Measurements from ENCODE around the gene AQR.
"Not testable (repeated sequence)": the region's sequence is repeated elsewhere in the genome, so short reads cannot be mapped to it uniquely, and the experiment has no call there.

Gene AQR

DNA sequence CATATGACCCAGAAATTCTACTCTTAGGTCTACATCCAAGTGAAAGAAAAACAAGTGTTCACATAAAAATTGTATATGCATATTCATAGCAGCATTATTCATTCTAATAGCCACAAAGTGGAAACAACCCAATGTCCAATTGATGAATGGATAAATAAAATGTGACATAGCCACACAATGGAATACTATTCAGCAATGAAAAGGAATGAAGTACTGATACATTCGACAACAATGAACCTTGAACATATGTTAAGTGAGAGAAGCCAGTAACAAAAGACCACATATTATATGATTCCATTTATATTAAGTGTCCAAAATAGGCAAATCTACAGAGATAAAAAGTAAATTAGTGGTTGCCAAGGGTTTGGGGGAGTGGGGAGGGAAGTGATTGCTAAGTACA is 104.0 kb downstream of the AQR start:
- no peak for DNase-seq

DNA sequence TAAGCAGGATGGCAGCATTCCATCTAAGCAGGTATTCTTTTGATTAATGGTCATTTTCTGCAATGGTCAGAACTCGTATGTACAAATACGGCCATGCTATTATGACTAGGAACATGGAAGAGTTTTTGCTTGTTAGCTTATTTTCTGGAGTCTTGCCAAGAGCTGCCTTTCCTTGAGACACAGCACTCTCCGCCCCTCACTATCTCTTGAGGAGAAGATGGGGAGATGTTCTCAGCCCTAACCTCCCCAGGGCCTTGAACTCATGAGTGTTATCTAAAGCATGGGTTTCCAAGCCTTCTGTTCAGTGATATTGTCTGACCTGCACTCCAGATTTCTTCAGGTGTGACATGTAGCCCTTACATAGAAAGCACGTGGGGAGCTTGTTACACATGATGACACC is 108.3 kb downstream of the AQR start:
- DNase-seq = no peak

DNA sequence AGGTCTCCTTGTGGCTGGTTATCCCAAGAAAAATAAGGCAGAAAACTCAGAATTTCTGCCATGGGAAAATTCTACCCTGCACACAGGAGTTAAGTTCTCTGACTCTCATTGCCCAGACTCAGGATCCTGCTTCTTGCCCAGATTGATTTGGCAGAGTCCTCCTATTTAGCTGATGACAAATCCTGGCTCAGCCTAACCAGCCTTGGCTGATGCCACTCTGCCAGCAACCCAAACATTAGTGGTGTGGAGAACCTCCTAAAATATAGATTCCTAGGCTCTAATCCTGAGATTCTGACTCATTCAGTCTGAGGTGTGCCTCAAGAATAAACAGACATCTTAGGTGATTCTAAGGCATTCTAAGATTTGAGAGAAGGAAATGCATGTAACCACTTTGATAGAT is 113.6 kb downstream of the AQR start:
- no peak for DNase-seq

DNA sequence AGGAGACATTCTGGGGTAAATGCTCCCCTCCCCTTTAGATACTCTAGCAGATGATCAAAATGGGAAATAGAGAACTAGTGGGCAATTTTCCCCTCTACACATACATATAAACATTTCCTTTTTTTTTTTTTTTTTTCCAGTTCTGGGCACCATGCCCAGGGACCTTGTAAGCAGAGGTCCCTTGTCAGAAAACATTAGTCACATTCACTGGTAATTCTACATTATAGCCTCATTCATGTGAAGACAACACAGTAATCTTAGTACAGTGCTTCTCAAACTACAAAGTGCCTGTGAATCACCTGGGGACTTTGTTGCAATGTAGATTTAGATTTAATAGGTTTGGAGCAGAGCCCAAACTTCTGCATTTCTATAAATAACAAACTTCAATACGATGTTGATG is 114.1 kb downstream of the AQR start:
- DNase-seq = no peak

DNA sequence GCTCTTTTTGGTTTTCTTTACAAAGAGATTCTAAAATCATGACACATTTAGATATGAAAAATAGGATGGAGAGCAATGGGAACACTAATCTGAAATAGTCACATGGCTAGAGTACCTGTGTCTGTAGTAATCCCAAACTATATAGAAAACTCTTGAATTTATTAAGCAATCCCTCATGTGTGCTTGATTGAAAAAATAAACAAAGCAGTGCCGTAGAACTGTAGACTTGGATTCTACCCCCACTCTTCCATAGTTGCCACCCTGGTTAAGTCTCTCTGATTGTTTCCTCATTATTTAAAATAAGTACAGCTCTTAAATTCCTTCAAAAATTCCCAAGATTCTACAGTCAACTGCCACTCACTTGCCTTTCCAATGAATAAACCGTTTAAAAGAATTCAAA is 115.3 kb downstream of the AQR start:
- no peak for DNase-seq

DNA sequence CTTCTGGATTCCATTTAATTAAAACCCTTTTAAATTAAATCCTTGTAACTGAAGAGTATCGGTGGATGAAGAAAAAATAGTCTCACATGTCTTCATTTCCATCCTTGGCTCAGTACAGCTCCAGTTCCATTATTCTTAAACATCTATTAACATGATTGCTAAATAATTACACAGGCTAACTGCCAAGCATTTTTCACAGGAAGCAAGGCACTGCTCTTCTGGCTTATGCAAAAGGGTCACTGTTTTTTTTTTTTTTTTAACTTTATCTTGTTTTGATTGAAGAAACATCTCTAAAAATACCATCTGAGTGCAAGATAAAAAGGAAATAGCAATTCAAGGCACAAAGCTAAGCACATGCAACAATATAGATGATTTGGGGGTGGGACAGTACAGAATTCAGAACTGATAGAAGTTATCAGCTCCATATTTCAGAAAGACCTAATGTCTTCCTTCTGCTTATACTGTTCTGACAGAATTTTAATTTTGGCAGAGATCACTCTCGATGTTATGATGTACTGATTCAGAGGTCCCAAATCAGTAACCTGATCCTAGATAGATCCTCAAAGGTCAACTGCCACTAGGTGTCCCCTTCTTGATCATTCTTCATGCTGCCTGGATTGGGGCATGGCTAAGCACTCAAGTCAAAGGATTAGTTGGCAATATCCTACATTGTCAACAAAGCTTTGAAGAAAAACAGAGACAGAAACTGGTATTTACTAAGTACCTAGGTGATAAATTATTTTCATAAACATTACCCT is 116.4 kb downstream of the AQR start:
- no peak for DNase-seq

DNA sequence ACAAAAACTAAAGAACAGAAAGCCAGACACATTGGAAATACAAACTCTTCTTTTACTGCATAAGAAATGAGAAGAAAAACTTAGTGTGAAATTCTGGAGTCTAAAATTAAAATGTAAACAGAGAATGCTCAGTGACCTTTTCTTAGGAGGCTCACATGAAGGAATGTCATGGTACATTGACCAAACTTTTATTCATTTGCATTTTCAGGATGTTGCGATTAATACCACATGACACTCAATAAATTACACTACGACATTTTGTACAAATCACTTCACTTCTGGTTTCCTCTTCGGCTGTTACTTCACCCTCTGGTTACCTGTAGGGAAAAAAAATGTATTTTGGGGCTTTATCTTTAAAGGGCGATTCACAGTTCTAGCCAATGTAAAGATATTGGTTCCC is 117.8 kb downstream of the AQR start:
- no peak for DNase-seq

DNA sequence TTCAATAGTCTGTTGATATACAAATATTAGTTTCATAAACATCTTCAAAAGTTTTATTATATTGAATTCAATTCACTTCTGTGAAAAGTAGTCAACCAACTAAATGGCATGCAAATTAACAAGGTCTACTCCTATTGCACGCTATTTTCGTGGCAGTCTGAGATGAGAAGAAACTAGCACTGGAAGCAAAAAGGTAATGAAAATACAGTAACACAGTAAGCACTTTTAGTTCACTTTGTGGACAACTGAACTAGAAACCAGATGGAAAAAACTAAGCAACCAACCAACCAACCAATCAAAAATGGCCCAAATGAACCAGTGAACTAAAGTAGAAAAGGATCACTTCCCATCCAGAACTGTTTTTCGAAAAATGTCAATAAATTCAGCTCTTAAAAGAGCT is 118.5 kb downstream of the AQR start:
- no peak for DNase-seq

DNA sequence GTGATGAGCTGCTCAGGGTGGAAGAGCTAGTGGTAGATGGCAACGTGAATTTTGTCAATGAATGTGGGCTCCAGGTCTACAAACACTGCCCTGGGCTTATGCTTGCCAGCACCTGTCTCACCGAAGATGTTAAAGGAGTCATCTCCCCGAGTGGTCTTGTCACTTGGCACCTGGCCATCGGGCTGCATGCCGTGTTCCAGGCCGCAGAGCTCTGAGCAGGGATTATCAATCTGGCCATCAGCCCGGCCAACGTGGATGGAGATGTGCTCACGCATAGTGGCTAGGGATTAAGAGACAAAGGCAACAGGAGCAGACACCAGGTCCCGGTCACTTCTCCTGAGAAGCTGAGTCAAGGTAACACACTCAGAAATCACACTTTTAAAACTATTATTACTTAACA is 119.4 kb downstream of the AQR start:
- no peak for DNase-seq

DNA sequence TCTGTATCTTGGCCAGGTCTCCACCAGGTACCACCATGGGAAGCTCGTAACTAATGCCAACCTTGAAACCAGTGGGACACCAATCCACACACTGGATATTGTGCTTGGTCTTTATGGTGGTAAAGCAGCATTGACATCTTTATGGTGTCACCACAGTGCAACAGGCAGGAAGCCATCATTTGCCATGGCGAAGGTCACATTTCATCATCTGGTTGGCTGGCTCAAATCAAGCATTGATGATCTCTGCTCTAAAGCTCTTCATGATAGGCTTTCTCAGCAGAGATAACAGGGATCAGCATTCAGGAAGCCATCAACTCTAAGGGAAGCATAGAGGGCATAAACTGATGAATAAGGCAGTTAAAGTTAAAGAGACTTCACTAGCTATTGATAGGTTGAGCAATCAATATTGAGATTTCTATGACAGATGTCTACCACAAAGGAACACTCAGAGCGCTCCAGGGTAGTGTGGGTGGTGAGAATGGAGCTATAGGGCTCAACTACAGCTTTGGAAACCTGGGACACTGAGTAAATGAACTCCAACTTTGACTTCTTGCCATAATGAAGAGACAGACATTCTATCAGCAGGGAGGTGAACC is 120.1 kb downstream of the AQR start:
- DNase-seq = no peak

DNA sequence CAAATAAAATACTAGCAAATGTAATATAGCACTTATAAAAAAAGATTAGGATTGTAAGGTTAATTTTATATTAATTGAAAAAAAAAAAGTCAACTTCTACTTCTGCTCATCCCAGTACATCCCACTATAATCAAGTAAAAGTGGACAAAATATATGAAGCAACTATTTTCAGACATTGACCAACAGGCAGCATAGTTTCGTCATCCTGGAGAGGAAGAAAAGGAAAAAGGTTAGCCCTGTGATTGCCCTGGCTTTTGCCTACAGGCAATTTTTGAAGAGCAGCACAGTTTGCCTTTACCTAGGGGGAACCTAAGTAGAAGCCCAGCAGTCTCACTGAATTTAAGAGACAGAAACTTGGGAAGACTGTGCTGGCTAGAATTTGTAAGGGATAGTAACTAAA is 121.9 kb downstream of the AQR start:
- no peak for DNase-seq

DNA sequence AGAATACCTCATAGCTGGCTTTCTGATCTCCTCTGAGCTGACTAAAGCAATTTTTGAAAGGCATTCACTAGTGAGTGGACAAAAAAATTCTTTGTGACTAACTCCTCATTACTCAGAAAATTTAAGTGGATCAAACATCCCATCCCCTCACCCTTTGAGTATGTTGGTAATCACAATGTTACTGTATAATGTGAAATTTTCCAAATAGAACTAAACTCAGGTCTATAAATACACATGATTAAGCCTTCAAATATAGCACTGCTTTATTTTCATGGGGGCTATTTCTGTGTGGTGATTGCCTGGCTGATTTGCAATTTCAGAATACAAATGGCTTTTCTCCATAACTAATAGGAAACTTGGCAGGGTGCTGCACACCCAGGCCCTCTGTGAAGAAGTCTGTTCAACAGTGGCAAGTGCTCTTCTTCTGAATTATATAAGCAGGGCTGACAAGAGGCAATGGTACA is 128.2 kb downstream of the AQR start:
- no peak for DNase-seq

DNA sequence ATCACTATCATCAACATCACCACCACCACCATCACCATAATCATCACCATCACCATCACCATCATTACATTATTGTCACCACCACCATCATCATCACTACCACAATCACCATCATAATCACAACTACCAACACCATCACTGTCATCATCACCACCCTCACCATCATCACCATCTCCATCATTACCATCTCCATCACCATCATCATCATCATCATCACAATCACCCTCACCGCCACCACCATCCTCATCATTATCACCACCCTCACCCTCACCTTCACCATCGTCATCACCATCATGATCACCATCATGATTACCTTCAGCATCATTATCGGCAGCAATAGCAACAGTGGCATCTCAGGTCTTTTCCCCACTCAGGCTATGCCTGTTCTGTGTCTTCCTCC is 131.3 kb downstream of the AQR start:
- no peak for DNase-seq

DNA sequence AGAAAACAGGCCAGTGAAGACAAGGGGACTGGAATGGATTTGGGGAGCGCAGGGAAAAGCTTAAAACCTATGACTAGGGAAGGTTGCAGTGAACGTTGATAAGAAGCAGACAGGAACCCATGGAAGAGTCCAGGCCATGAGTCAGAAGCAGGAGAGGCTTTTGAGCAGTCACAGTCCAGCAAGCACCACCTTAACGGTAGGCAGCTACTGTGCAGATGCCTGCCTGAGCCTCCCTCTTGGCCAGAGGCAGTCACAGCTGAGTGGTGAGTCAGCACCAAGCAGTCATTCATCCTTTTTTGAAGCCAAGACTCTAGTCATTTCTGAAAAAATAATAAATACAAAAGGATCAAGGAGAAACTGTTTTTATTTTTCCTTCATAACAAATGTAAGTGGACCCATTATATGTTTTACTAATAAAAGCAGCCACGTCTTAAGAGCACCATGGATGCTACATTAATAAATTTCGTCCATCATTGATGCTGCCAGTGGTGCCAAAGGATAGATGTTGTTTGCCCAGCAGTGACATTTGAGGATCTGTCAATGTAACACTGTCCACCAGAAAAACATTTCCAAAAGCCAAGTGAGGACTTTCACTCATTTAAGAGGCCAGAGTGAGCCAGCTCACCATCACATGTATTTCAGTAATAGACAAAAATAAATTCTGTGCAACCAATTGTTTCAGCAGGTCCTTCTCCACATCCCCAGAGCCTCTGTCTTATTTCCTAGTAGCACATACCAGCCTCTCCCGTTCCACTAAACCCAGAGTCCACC is 132.1 kb downstream of the AQR start:
- no peak for DNase-seq

DNA sequence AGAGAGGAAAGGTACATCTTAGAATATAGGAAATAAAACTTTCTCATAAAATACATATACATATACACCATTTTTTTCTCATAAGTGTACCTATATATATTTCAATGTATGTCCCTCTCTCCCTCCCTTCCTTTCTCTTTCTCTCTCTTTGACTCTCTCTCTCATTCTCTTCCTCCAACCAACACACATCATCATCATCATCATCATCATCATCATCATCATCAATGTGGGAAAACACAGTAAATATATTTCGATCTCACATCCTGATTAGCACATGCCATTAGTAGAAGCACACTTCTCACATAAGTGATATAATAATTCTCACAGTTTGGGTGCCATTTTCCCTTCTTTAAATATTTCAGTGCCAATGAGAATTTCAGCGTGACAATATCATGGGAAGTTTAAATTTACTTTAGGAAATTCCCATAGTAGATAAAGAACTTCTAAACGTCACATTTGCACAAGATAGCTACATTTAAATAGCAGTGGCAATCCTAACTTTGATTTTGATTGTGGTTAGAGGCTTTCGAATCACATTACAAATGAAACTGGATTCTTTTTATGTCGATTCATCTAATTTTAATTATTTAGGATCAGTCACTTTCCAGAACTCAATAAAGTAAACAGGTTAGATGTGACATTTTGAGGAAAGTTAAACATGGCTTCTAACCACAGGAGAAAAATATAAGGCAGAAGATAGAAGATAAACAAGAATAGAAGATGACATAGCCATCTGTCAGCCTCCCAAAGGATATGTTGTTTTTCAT is 141.2 kb downstream of the AQR start:
- DNase-seq = no peak

DNA sequence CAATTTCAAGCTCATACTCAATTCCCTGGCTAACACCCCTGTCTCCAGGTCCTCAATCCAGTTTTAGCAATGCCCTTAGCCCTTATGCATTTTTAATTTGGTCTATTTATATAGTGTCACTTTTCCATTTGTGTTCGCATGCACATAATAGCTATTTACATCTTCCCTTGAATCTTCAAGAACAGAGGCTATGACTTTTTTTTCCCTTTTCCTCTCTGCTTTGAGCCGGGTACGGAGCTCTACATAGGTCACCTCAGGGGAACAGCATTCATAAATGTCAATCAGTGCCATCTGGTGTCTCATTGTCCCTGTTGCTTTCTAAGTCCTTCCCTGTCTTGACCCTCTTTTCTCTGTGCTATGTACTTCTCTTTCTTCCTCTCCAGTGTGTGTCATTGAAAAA is 147.7 kb downstream of the AQR start:
- DNase-seq = no peak

DNA sequence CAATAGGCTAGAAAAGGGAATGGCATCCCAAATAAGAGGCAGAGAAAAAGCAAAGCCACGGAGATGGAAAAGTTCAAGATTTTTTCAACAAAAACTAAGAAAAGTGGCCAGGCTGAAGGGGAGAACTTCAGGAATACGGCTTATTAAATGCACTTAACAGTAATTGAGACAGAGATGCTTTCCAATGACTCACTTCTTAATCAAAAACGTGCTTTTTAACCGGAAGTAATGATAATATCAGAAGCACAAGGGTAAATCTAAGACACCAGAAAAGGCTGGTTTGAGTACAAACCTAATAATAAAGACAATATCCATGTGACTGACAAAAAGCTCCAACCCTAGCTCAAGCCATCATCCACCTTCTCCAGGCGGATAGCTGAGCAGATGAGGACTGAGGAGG is 149.4 kb downstream of the AQR start:
- no peak for DNase-seq

DNA sequence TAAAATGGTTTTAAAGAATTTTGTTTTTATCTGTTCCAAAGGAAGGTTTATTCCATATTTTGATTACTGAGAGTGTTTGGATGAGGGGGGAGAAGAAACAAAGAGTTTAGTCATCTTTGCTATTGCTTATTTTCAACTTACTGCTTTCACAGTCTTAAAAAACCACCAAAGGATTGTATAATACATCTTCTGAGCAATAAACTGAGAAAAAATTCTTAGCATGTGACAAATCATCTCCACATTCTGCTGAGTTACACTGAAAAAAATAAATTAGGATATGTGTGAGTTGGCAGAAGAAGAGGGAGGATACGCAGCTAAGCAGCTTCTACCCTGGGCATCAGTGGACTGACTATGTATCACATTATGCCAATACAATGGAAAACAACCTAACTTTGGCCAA is 151.0 kb downstream of the AQR start:
- no peak for DNase-seq

DNA sequence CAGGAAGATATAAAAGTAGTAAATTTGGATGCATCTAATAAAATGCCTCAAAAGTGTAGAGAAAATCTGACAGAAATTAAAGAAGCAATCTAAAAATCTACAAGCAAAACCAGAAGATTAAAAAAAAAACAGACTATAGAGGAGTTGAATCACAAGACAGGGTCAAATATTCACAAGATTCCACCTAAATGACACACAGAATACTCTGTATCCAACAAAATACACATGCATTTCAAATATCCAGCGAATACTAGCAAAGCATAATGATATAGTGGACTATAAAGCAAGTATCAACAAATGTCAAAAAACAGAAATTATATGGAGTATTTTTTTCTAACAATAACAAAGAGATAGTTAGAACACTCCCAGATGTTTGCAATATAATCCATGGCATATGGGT is 153.7 kb downstream of the AQR start:
- DNase-seq = no peak

DNA sequence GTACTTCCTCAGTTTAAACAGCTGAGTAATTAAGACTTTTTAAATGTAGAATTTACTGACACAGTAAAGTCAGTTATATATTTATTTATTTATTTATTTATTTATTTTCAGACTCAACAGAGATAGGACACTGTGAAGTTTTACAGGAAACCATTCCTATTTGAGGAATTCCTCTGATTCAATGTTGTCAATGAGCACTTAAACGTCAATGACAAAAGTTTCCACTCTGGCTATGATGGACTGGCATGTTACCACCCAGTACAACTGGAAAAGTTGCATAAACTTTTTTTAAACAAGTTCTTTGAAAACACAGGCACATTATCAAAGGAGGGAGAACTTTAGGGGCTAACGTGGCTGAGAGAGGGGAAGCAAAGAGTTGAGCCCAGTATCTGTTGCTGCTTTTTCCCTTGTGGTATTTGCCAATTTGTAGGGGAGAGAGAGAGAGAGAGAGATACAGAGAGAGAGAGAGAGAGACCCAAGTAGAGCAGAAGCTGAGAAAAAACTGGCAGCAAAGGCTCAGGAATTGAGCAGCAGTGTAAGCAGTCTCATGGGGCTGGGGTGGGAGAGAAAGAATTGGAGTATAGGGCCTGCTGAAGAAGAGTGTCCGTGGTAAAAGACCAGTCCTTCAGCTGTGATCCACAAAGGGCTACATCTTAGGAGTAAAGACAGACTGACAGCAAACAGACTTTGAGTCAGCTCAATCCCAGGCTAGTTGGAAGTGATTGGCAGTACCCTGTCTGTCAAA is 155.9 kb downstream of the AQR start:
- no peak for DNase-seq

DNA sequence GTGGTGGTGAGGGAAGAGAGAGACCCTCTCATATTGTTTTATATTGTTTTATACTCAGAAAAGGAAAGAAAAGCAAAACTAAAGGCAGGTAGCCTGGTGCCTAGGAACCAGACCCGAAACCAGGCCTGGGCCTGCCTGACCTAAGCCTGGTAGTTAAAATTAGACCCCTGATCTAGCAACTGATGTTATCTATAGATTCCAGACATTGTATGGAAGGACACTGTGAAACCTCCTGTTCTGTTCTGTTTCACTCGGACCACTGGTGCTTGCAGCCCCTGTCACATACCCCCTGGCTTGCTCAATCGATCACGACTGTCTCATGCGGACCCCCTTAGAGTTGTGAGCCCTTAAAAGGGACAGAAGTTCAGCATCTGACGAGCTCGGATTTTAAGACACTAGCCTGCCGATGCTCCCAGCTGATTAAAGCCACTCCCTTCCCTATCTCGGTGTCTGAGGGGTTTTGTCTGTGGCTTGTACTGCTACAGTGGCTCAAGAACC is 156.6 kb downstream of the AQR start:
- DNase-seq = not testable (repeated sequence)

DNA sequence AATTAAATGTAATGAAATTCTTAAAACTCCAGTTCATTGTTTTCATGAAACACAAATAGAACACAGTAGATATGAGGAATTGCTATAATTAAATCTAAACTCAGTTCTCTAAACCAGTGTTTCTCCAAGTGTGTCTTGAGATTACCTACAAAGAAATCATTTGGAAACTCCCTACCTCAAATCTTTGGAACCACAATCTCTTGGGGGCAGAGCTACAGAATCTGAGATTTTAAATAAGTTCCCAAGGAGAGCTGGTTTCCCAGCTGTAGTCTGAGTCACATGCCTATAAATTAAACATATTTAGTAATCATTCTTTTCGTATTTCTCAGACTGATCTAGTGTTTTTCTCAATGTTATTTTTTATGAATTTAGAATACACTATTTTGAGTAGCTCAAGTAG is 157.2 kb downstream of the AQR start:
- DNase-seq = no peak

Data from NCI-H1930 (cell line).